Endothelial cell (in vitro differentiated cells): ENCODE data around the gene ATP2B2. TPM values are rescaled to one million over a fixed set of nuclear protein-coding genes. Genes with fewer than 3 reads are reported as not detected.
A peak's percentile ranks its signal among the peaks of the same experiment; 100 is the strongest.

ENCODE experiments used
- DNase-seq: peaks from one replicate; pipeline ENCODE4 v3.0.0; 2021; ENCODE audit warnings: low spot score
- H3K27ac Mint-ChIP-seq: one replicate; pipeline ENCODE4 v1.8.0; 2021; ENCODE audit warnings: mixed read lengths, inconsistent platforms; ENCODE audit not compliant: unreplicated experiment
- H3K27me3 Mint-ChIP-seq: one replicate; pipeline ENCODE4 v1.8.0; 2021; ENCODE audit warnings: mild to moderate bottlenecking, moderate library complexity, mixed read lengths, inconsistent platforms; ENCODE audit not compliant: unreplicated experiment
- H3K36me3 Mint-ChIP-seq: one replicate; pipeline ENCODE4 v1.8.0; 2021; ENCODE audit warnings: mild to moderate bottlenecking, low read depth, mixed read lengths, inconsistent platforms; ENCODE audit not compliant: unreplicated experiment
- H3K4me1 Mint-ChIP-seq: one replicate; pipeline ENCODE4 v1.8.0; 2021; ENCODE audit warnings: mild to moderate bottlenecking, mixed read lengths, inconsistent platforms; ENCODE audit not compliant: unreplicated experiment
- H3K4me3 Mint-ChIP-seq: one replicate; pipeline ENCODE4 v1.8.0; 2021; ENCODE audit warnings: mild to moderate bottlenecking, mixed read lengths, inconsistent platforms; ENCODE audit not compliant: unreplicated experiment
- H3K9me3 Mint-ChIP-seq: one replicate; pipeline ENCODE4 v1.8.0; 2021; ENCODE audit warnings: mixed read lengths, inconsistent platforms; ENCODE audit not compliant: unreplicated experiment
- total RNA-seq: library from RNA; stranded (reverse); fragmentation: NEBNext Ultra II Directional; extraction: Animal tissue kit (Norgen Biotek cat#: 25700); gene quantifications from one replicate; pipeline ENCODE4 v1.2.1, GENCODE V29; 2021; ENCODE audit not compliant: unreplicated experiment
- TF ChIP-seq, protein P1 (sequence below): fragments of 200-600 bp; sonication (generic); IDR thresholded peaks from one replicate; pipeline ENCODE4 v1.5.0; 2021; ENCODE audit warnings: antibody characterized with exemption; ENCODE audit not compliant: unreplicated experiment

The ATP2B2 gene
- total RNA-seq, 1 donor from 2014 or later, result 1.7 TPM

DNA sequence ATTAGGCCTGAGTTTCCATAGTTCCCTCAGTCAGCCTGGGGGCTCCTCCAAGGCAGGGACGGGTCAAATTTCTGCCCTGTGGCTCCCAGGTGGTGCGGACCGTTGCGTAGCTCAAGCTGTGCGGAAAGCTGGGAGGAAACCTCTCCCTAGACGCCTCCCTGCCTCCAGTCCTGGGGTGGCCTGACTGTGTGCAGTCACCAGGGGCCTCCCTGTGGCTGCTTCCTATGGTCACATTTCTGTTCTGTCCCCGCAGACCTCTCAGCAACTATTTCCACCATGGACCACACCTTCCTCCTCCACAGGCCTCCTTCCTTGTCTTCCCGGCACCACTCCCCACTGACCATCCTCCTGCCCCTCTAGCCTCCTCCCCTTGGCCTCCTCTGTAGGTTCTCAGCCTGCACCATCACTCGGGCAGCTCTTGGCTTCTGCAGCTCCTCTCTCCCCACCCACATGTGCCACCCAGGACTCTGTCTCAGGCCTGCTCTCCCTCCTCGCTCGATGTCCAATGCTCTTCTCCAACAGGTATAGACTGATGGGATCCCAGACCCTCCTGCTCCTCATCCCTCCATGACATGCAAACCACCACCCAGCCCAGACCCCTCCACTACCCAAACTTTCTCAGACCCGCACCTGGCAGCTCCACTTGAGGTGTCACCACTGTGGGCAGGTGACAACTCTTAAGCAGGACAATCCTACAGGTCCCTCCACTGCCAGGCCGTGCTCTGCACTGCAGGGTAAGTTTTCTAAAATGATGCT, 157.6 kb downstream of the ATP2B2 start:
- Mint-ChIP-seq H3K36me3 (no peaks in the 10 kb centered on the region), H3K27me3 (peaks cover 22% of the 10 kb centered on the region), H3K4me3 (no peak overlapping the region), H3K27ac (no peak overlapping the region), H3K4me1 (peaks cover 19% of the 10 kb centered on the region), H3K9me3 (no peaks in the 10 kb centered on the region)
- DNase-seq, result no peak
- TF ChIP-seq, protein P1, sequence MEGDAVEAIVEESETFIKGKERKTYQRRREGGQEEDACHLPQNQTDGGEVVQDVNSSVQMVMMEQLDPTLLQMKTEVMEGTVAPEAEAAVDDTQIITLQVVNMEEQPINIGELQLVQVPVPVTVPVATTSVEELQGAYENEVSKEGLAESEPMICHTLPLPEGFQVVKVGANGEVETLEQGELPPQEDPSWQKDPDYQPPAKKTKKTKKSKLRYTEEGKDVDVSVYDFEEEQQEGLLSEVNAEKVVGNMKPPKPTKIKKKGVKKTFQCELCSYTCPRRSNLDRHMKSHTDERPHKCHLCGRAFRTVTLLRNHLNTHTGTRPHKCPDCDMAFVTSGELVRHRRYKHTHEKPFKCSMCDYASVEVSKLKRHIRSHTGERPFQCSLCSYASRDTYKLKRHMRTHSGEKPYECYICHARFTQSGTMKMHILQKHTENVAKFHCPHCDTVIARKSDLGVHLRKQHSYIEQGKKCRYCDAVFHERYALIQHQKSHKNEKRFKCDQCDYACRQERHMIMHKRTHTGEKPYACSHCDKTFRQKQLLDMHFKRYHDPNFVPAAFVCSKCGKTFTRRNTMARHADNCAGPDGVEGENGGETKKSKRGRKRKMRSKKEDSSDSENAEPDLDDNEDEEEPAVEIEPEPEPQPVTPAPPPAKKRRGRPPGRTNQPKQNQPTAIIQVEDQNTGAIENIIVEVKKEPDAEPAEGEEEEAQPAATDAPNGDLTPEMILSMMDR, result no peak

DNA sequence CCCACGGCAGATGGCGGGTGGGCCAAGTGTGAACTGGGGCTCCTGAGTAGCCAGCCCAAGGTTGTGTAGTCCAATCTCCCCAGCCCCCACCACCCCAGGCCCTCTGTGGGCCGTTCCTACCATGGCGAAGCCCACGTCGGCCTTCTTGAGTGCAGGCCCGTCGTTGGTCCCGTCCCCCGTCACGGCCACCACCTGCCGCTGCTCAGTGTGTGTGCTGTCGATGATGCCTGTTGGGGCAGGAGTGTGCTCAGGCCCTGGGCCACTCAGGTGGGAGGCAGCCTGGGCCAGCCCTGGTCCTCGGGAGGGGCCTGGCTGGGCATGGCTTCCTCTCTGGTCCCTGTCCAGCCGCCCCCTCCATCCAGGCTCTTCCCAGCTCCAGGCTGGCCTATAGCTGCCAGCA, 159.5 kb downstream of the ATP2B2 start:
- Mint-ChIP-seq H3K4me3 (no peak overlapping the region), H3K4me1 (peaks cover 7% of the 10 kb centered on the region), H3K36me3 (no peaks in the 10 kb centered on the region), H3K27me3 (peaks cover 20% of the 10 kb centered on the region), H3K9me3 (no peaks in the 10 kb centered on the region), H3K27ac (no peak overlapping the region)
- TF ChIP-seq, protein P1, result no peak
- no peak for DNase-seq

GRCh38 chr3:10344944-10345575, 160.3 kb downstream of the ATP2B2 start:
- H3K36me3 Mint-ChIP-seq, result no peaks in the 10 kb centered on the region
- peaks cover 5% of the 10 kb centered on the region for H3K4me1 Mint-ChIP-seq
- no peaks in the 10 kb centered on the region for H3K9me3 Mint-ChIP-seq
- H3K27ac Mint-ChIP-seq, result no peak overlapping the region
- TF ChIP-seq, protein P1, result no peak
- H3K4me3 Mint-ChIP-seq, result no peak overlapping the region
- peaks cover 18% of the 10 kb centered on the region for H3K27me3 Mint-ChIP-seq
- no peak for DNase-seq

GRCh38 chr3:10344147-10344943, 161.0 kb downstream of the ATP2B2 start:
- Mint-ChIP-seq H3K27ac (no peak overlapping the region), H3K9me3 (no peaks in the 10 kb centered on the region), H3K4me3 (no peak overlapping the region), H3K27me3 (peaks cover 15% of the 10 kb centered on the region), H3K4me1 (peaks cover 9% of the 10 kb centered on the region), H3K36me3 (no peaks in the 10 kb centered on the region)
- TF ChIP-seq, protein P1, result peak; percentile 92
- peak; percentile 71 for DNase-seq
